Measurements from ENCODE around the gene NUDT14.

Gene NUDT14

GRCh38 chr14:105196265-105196960 is 15.3 kb upstream of the NUDT14 start:
- DNase-seq, result no peak

GRCh38 chr14:105195522-105196264 is 14.6 kb upstream of the NUDT14 start:
- DNase-seq, result no peak

GRCh38 chr14:105195051-105195450 is 13.9 kb upstream of the NUDT14 start:
- DNase-seq, result no peak

- peak; percentile 21 to 67 for DNase-seq
Measured at GRCh38 chr14:105193916-105194782, 13.0 kb upstream of the NUDT14 start.

- no peak for DNase-seq
Measured at GRCh38 chr14:105192866-105193731, 12.0 kb upstream of the NUDT14 start.

- peak in 1 of 2 experiments; percentile 86 for DNase-seq
Measured at GRCh38 chr14:105187935-105188524, 6.9 kb upstream of the NUDT14 start.

GRCh38 chr14:105187116-105187515 is 6.0 kb upstream of the NUDT14 start:
- peak; percentile 49 to 60 for DNase-seq

GRCh38 chr14:105185973-105186372 is 4.9 kb upstream of the NUDT14 start:
- DNase-seq, result no peak

GRCh38 chr14:105185001-105185400 is 3.9 kb upstream of the NUDT14 start:
- no peak for DNase-seq

GRCh38 chr14:105184461-105184860 is 3.3 kb upstream of the NUDT14 start:
- DNase-seq, result peak in 1 of 2 experiments; percentile 43

GRCh38 chr14:105182296-105183020 is 1.3 kb upstream of the NUDT14 start:
- no peak for DNase-seq

- DNase-seq, result no peak
Measured at GRCh38 chr14:105181549-105182295, 610 bp upstream of the NUDT14 start.

- no peak for DNase-seq
Measured at GRCh38 chr14:105179191-105179590, 1.9 kb downstream of the NUDT14 start.

- no peak for DNase-seq
Measured at GRCh38 chr14:105178868-105179140, 2.3 kb downstream of the NUDT14 start.

- peak in 1 of 2 experiments; percentile 29 for DNase-seq
Measured at GRCh38 chr14:105178069-105178867, 2.8 kb downstream of the NUDT14 start.

GRCh38 chr14:105177082-105177481 is 4.0 kb downstream of the NUDT14 start:
- DNase-seq, result no peak

- DNase-seq, result no peak
Measured at GRCh38 chr14:105176513-105176912, 4.6 kb downstream of the NUDT14 start.

GRCh38 chr14:105173901-105174894 is 6.9 kb downstream of the NUDT14 start:
- no peak for DNase-seq

- DNase-seq, result no peak
Measured at GRCh38 chr14:105173145-105173544, 8.0 kb downstream of the NUDT14 start.

All from NCI-H526 (cell line).